H7 (cell line): ENCODE measurements around the gene CYB5A. TPM values are rescaled to one million over a fixed set of nuclear protein-coding genes. Genes with fewer than 3 reads are reported as not detected.
"Not testable (repeated sequence)": the region's sequence is repeated elsewhere in the genome, so short reads cannot be mapped to it uniquely, and the experiment has no call there.

Experiments
- DNase-seq: peaks from one replicate; pipeline ENCODE4 v3.0.0; 2012
- H3K27me3 ChIP-seq: 2 replicates; pipeline ENCODE4 v1.6.0; 2011; ENCODE audit warnings: mild to moderate bottlenecking, low read length; ENCODE audit not compliant: control insufficient read depth, insufficient read depth
- H3K36me3 ChIP-seq: replicated peaks from 2 replicates; pipeline ENCODE4 v1.5.1; 2011; ENCODE audit warnings: low read length; ENCODE audit not compliant: control insufficient read depth, insufficient read depth
- H3K4me3 ChIP-seq: 2 replicates; pipeline ENCODE4 v1.5.1; 2011; ENCODE audit warnings: low read depth, mild to moderate bottlenecking, control low read depth, low read length, moderate library complexity; ENCODE audit not compliant: insufficient read depth
- total RNA-seq: library from RNA; depleted of rRNA; stranded (reverse); fragments of >200 nt; shearing (Covaris generic); gene quantifications from 2 replicates; pipeline ENCODE4 v1.2.3, GENCODE V29; 2014; rRNA removed

CYB5A gene, protein sequence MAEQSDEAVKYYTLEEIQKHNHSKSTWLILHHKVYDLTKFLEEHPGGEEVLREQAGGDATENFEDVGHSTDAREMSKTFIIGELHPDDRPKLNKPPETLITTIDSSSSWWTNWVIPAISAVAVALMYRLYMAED
- total RNA-seq = 104 and 130 TPM in 2 replicates

DNA sequence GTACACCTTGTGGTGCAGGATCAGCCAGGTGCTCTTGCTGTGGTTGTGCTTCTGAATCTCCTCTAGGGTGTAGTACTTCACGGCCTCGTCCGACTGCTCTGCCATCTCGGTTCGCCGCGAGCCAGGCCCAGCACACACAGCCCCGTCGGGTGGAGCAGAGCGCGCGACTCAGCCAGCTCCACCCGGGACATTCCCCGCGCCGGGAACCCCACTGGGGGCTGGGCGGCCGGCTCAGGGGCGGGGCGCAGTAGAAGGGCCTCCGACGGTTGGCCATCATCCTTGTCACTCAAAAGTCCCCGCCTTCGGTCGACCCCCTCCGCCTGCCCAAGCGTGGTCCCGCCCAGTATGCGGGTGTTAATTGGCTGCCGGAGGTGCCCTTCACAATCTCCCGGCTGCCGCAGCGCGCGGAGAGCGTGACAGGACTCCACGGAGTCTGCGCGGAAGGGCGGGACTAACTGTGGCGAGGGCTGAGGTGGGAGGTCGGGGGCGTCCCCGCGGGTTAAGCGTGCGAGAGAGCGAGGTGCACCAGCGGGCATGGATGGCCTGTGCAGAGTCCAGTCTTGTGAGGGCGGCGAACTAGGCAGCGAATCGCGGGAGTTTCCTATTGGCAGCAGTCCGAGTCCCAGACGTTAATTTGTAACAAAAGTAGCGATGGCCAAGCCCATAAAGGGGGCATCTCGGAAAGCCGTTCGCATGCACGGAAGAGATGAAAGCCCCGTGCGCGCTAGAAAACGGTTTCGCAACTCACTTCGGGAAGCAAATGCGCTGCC, at the start of gene CYB5A:
Gene CYB5A, minus strand, starts transcription at position 193 of the 770 bp plus-strand sequence. Its CDS starts 88 bp downstream, at position 105.
- Histone ChIP-seq H3K27me3 (no peaks in the 10 kb centered on the region), H3K36me3 (no peaks in the 10 kb centered on the region), H3K4me3 (peak within 1 kb of the TSS; percentile 86)
- peak; percentile 99 for DNase-seq

DNA sequence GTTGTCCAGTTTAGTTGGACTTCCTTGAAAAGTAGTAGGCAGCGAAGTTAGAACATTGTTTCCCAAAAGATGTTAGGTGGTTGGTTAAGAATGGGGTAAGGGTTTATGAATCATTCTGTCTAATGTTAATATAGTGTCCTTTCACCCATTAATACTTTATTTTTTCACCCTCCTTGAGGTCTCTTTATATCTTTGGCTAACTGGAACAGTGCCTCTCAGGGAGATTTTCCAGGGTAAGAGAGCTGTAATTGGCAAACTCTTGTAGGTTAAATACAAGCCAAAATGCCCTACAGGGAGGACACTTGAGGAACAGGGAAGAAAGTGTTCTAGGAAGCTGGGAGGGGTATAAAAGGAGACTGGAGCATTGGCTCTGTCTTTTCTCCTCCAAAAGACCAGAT, 46.1 kb upstream of the CYB5A start:
- Histone ChIP-seq H3K36me3 (no peaks in the 10 kb centered on the region), H3K27me3 (no peaks in the 10 kb centered on the region), H3K4me3 (no peak overlapping the region)
- DNase-seq = no peak

DNA sequence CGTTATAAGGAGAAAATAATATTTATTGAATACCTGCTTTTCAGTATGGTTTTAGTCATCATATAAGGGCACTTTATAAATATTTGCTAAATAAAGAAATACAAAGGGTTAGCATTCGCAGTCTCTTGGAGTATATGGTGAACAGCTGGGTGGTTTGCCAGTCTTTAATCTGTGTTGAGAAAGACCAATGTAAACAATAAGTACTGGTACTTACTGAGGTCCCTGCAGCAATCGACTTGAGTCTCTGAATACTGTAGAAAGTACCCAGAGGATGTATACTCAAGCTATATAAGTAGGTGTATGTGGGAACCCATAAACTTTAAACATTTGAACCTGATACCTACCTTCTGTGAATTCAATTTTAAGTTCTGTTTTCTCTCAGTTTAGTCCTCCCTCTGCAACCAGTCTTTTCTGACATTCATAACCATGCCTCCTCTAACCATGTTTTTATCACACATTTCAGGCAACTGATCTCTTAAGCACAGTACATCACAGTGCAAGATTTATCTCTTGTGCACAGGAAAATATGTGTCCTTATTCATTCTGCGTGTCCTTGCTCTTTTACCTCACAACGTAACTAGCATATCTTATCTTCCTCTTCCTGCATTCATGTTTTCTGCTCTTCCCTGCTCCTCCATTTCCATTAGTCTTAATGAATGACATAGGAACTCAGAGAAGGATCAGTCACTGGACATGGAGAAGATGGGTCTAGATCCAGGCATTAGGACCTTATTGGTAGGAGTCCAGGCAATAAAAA, 45.6 kb upstream of the CYB5A start:
- H3K4me3 ChIP-seq = no peak overlapping the region

DNA sequence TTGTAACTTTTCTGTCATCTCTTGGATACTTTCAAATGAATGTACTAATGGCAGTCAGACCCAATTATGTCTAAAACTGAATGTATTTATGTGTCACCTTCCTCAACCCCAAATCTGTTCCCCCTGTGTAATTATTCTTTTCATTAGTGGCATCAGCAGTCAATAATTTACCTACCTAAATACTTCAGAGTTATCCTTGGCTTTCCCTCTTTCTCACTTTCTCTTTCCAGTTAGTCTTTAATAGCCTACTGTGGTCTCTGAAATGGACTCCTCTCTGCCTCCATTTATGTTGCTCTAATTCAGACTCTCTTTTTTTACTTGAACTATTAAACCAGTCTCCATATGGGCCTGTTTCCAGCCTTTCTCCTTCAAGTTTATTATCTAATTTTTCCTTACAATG, 44.9 kb upstream of the CYB5A start:
- H3K4me3 ChIP-seq = no peak overlapping the region
- no peaks in the 10 kb centered on the region for H3K36me3 ChIP-seq
- no peaks in the 10 kb centered on the region for H3K27me3 ChIP-seq
- DNase-seq = no peak

More for the DNA sequence above, 45.6 kb upstream of the CYB5A start:
- Histone ChIP-seq H3K36me3 (no peaks in the 10 kb centered on the region), H3K27me3 (no peaks in the 10 kb centered on the region)
- no peak for DNase-seq

DNA sequence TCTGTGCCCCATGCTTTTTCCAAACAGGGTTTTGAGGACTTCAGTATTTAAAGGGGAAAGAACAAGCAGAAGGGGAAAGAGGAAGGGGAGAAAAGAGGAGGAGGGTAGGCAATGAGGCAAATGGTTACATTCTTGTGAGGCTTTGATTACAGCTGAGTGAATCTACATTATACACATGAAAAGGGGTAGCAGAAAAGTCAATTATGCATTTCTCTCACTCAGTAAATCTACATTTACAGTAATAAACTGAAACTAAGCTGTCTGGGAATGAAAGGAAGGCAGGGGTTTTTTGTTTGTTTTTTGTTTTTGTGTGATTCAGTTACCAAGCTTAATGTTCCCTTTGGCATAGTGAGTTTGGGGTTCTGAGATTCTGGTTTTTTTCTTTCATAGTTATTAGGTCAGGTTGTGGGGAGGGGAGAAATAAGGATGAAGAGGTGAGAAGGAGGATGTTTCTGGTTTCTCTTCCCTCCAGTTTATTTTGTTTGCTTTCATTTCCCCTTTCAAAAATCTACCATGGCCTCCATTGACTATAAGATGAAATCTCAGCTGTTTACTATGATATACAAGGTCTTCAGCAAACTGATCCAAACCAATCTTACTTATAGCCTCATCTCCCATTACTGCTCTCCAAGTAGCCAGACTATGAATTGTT, 42.6 kb upstream of the CYB5A start:
- H3K27me3 ChIP-seq = no peaks in the 10 kb centered on the region
- H3K36me3 ChIP-seq = no peaks in the 10 kb centered on the region
- DNase-seq = no peak
- H3K4me3 ChIP-seq = no peak overlapping the region

DNA sequence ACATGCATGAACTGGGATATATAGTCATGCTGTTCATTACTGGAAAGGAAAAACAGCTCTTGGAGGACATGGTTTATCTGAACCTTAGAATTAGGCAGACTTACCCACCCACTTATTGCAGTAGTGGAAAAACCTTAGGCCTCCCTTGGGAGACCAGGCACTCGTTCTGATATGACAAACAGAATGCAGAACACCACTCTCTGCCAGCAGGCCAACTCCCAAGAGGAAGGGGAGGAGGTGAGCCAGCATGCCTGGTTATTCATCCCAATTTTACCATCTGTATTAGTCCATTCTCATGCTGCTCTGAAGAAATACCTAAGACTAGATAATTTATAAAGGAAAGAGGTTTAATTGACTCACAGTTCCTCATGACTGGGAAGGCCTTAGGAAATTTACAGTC, 41.3 kb upstream of the CYB5A start:
- no peaks in the 10 kb centered on the region for H3K27me3 ChIP-seq
- DNase-seq = no peak
- H3K4me3 ChIP-seq = no peak overlapping the region
- no peaks in the 10 kb centered on the region for H3K36me3 ChIP-seq

DNA sequence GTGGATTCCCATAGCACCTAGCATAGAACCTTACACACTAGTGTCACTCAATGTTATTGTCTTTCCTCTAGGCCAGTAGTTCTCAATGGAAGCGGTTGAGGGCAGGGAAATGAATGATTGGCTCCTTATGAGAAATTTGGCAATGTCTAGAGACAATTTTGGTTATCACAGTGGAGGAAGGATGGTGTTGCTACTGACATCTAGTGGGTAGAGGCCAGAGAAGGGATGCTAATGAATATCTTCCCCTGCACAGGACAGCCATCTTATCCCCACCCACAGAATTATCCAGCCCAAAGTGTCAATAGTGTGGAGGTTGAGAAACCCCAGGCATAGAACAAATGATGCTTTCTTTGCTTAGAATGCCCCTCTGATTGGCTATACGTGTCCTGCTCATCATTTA, 39.6 kb upstream of the CYB5A start:
- no peak overlapping the region for H3K4me3 ChIP-seq
- H3K36me3 ChIP-seq = no peaks in the 10 kb centered on the region
- H3K27me3 ChIP-seq = no peaks in the 10 kb centered on the region
- DNase-seq = peak; percentile 4

DNA sequence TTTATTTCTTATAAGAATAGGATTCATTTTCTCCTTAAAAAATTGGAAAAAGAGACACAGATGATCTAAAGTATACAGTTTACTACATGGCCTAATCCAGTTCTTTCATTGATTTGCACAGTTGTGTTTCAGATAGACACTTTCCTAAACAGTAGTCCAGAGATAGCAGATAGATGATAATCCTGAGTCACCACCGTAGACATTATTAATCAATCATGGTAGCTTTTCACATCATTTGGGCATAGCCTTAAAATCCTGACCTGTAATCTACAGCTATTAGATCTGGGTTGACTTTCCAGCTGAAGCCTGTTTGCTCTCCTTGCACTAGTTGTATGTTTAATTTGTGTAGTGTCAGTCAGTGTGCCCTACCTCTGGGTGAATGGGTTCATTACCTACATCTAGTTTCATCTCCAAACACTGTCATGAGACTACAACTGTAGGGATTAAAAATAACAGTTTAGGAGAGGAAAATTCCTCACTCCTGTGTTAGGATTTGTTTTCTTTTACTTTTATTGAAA, 38.0 kb upstream of the CYB5A start:
- DNase-seq = no peak
- Histone ChIP-seq H3K36me3 (no peaks in the 10 kb centered on the region), H3K27me3 (no peaks in the 10 kb centered on the region), H3K4me3 (no peak overlapping the region)

DNA sequence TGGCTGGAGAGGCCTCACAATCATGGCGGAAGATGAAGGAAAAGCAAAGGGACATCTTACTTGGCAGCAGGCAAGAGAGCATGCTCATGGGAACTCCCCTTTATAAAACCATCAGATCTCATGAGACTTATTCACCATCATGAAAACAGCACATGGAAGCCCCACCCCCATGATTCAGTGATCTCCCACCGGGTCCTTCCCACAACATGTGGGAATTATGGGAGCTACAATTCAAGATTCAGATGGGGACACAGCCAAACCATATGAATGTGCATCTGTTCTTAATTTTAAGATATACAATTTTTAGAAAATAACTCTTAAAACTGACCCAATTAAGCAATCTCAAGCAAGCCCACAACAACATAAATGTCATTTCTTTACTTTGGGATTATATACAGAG, 36.4 kb upstream of the CYB5A start:
- no peak overlapping the region for H3K4me3 ChIP-seq
- no peak for DNase-seq
- no peaks in the 10 kb centered on the region for H3K36me3 ChIP-seq
- H3K27me3 ChIP-seq = no peaks in the 10 kb centered on the region

DNA sequence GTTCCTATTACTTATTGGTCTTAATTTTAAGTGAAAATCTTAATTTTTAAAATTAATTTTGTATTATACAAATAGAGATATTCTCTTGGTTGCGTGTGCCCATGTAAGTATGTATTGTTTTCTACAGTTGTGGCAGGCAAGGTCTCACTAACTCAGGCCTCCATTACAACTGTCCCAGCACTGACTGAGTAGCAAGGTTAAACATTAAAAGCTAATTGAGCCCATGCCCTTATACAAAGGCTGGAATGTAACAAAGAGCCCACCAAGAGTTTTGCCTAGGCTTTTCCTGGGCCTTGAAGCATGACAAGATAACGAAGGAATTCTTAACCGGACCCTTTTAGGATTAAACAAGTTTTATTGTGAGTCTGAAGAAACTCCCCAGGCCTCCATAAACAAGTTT, 35.0 kb upstream of the CYB5A start:
- H3K4me3 ChIP-seq, DNase-seq, H3K36me3 ChIP-seq, H3K27me3 ChIP-seq: not testable (repeated sequence)

DNA sequence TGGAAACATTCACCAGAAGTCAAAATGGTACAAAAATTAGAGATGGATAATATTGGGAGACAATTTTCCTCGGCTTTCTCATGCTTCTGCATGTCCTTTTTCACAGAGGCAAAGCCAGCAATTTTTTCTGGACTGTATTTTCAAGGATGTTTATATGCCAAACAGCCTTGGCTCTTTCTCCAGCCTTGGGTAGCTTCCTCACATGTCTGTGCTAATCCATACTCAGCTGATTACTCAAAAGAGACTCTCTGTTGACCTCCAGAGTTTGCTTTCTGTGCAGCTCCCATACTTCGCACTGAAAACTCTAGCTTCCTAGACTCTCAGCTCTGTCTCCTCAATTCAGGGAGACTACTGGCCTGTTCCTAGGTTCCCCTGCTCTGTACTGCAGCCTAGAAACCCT, 34.5 kb upstream of the CYB5A start:
- Histone ChIP-seq H3K27me3 (no peaks in the 10 kb centered on the region), H3K4me3 (no peak overlapping the region), H3K36me3 (no peaks in the 10 kb centered on the region)
- no peak for DNase-seq

DNA sequence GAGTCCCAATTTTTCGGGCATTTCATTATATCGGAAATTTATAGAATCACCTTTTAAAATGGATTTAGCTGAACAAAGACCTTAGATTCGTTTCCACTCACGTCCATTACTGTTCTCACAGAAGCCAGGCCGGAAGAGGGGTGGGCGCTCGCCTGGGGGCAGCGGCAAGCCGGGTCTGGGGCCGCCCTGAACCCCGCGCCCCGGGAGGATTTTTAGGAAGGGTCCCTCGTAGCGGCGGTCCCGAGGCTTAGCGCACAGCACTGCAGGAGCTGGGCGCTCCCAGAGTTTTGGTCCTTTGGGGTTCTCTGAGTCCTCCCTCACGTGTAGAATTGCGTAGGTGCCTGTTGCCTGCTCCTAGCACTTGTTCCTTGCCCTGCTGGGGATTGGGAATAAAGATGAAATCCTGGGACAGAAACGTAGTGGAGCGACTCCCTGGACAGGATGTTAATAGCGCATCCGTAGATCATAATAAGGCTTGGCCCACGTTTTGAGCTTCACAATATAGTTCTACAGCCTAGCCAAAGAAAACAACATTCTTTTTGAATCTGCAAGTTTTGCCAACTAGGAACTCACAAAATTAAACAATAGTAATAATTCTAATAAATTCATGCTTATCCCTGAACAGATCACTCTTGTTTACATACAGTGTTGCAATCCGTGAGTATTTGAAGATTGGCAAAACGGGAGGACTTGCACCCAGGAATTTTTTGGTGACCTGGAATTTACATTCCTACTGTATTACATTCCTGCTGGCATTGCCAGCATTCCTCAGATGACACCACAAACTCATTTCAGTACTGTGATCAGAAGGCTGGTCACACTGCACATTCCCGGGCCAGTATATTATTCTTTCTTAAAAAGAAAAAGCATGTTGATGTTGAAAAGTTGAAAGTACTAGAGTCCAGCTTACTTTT, 24.8 kb upstream of the CYB5A start:
- H3K4me3 ChIP-seq = no peak overlapping the region
- H3K36me3 ChIP-seq = no peaks in the 10 kb centered on the region
- DNase-seq = no peak
- no peaks in the 10 kb centered on the region for H3K27me3 ChIP-seq

DNA sequence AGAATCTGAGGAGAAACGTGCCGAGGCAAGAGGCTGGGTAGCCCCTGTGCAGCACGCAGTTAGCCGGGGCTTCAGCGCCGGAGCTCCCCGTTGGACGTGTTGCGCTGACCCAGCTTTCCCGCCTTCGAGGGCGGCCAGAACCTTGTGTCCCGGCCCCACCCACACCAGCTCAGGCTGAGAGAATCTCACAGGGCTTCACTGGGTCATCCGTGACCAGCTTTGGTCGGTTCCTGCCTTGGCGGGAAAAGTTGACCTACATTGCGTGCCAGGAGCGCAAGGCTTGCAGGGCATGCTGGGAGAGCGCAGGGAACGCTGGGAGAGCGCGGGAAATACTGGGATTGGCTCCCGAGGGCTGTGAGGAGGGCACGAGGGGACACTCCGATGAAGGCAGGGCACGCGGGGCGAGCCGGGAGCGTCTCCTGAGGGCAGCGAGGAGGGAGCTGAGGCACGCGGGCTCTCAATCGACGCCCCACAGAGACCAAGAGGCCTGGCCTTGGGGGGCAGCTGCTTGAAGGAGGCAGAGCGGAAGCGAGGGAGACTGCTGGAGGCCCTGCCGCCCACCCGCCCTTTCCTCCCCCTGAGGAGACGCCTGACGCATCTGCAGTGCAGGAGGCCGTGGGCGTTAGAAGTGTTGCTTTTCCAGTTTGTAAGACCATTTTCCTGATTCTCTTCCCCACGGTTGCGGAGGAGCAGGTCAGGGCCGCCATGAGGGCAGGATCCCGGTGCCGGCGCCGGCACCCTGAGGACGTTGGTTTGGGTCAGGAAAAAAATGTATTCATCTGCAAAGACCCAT, 23.9 kb upstream of the CYB5A start, which contains the start of gene C18orf63:
Gene C18orf63, plus strand, starts transcription at position 376 of the 793 bp plus-strand sequence. CDS start 2,027 bp downstream, outside the sequence.
- H3K36me3 ChIP-seq = no peaks in the 10 kb centered on the region
- H3K27me3 ChIP-seq = no peaks in the 10 kb centered on the region
- no peak for DNase-seq
- no peak within 1 kb of the TSS for H3K4me3 ChIP-seq
